HG03575 (cell line): ENCODE data around the gene ESYT2.

ENCODE experiments used
- ATAC-seq: cut with Tn5 transposase; IDR thresholded peaks from one replicate; pipeline ENCODE4 v1.9.1; 2021; ENCODE audit not compliant: unreplicated experiment, insufficient number of reproducible peaks, low FRiP score; ENCODE audit errors: extremely low read depth

Gene ESYT2

DNA sequence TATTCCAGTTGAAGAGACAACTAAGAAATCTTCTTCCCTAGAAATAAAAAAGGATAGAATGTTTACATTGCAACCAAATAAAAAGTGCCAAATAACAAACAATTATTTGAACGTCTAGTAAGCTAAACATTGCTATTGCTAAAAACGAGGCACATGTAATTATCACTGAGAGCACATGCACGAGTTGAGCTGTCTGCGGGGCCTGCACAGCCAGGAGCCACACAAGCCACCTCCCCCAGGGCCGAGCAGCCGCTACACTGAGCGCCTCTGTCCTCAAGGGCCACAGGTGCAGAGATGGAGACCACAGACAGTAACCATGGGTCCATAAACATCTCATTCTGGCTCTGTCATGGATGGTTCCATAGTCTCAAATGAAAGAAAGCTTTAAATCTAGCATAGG is 141.9 kb downstream of the ESYT2 start:
- ATAC-seq, result no peak

DNA sequence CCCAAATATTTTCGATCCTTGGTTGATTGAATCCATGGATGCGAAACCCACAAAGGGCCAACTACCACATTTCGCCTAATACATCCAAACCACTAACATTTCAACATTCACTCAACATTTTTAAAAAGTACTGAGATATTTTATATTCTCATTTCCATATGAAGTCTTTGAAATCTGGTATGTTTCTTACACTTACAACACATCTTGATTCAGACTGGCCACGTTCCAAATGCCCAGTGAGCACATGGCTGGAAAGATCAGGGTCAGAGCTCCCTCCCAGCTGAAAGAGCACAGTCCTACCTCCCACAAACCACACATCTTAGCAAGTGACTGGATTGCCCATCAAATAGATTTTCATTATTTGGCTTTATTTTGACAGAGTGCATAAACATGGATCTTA is 143.6 kb downstream of the ESYT2 start:
- ATAC-seq, result no peak

DNA sequence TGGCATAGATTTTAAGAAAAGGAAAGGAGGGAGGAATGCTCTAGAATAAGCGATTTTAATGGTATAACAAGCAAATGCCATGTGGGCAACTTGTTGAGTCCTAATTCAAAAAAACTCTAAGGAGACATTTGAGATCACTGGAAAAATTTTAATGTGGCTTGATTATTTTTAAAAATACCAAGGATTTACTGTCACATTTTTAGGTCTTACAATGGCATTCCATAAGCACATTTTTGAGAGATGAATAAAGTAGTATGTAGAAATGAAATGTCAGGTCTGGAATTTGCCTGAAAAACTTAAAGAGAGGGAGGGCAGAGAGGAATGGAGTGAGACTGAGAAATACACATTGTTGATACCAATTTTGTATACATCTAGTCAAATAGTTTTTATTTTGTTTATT is 145.0 kb downstream of the ESYT2 start:
- no peak for ATAC-seq

DNA sequence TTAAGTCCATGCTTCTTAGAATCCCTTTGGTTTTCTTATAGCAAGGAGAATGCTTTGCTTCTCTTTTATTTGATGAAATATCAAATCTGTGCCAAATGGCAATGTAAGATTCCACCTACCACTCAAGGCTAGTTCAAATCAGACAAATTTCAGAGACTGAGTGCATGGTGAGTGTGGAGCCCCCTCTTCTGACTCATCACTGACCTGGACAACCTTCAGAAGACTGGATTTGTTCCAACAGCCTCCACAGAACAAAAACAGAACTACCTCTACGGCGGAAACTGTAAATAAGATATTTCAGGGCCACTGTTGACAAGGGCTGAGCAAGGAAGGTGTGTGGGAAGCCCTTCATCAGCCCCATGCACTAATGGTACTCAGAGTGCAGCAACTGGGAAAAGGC is 145.8 kb downstream of the ESYT2 start:
- ATAC-seq, result no peak

DNA sequence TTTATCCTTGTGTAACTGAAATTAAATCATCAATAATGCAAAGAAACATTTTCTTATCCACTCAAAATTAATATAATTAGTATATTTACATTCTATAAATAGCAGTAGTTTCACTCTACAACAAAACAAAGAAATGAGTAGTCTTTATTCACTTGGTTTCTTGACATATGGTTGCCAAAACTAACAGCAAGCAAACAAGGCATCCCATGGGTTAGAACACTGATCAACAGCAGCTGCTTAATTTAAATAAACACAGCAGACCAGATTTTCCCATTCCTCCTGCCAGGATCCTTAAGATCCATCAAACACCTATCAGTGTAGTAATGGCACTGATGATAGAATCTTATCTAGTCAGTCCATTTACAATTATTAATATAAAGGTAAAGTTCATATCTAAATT is 146.9 kb downstream of the ESYT2 start:
- no peak for ATAC-seq
